ENCODE measurements around the gene HOXB3.

HOXB3 gene

DNA sequence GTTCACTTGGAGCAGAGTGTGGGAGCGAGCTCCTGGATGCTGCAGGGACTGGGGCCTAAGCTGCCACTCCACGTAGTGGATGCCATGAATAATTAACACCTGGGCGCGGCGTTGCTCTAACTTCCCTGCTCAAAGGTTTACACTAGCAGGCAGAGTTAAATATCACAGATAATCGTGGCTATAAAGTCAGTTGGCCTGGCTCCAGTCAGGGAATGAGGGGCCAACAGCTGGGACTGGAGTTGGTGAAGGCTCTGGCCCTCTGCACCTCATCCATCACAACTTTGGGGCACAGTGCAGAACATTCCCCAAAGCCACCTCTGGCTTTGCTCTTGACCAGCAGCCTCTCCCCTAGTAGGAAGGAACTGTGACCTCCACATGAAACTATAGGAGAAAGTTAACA lies 22.8 kb downstream of the HOXB3 start:
- no peak for DNase-seq (ENCODE audit: low spot score)
- TF ChIP-seq, protein P1, sequence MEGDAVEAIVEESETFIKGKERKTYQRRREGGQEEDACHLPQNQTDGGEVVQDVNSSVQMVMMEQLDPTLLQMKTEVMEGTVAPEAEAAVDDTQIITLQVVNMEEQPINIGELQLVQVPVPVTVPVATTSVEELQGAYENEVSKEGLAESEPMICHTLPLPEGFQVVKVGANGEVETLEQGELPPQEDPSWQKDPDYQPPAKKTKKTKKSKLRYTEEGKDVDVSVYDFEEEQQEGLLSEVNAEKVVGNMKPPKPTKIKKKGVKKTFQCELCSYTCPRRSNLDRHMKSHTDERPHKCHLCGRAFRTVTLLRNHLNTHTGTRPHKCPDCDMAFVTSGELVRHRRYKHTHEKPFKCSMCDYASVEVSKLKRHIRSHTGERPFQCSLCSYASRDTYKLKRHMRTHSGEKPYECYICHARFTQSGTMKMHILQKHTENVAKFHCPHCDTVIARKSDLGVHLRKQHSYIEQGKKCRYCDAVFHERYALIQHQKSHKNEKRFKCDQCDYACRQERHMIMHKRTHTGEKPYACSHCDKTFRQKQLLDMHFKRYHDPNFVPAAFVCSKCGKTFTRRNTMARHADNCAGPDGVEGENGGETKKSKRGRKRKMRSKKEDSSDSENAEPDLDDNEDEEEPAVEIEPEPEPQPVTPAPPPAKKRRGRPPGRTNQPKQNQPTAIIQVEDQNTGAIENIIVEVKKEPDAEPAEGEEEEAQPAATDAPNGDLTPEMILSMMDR (IDR thresholded peaks at IDR 0.05; ENCODE audit: extremely low read depth, missing control alignments) = no peak

DNA sequence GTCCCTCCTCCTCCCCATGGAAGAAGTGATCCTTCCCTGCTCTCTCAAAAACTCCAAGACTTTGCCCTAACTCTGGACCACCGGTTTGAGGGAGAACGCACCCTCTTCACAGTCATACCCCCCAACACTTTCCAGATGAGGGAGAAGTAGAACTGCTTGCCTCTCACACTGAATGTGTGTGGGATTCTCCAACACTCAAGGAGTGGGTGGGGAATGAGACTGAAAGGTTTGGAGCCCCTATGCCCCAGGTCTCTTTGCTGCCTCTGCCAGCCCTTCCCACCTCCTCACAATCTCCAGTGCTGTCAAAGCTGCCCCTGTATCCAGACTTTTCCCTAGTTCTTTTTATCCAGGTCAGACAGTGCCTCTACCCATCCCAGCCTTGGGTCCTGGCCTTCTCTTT lies 23.3 kb downstream of the HOXB3 start:
- TF ChIP-seq, protein P1 (IDR thresholded peaks at IDR 0.05; ENCODE audit: extremely low read depth, missing control alignments) = no peak
- DNase-seq (ENCODE audit: low spot score) = no peak

DNA sequence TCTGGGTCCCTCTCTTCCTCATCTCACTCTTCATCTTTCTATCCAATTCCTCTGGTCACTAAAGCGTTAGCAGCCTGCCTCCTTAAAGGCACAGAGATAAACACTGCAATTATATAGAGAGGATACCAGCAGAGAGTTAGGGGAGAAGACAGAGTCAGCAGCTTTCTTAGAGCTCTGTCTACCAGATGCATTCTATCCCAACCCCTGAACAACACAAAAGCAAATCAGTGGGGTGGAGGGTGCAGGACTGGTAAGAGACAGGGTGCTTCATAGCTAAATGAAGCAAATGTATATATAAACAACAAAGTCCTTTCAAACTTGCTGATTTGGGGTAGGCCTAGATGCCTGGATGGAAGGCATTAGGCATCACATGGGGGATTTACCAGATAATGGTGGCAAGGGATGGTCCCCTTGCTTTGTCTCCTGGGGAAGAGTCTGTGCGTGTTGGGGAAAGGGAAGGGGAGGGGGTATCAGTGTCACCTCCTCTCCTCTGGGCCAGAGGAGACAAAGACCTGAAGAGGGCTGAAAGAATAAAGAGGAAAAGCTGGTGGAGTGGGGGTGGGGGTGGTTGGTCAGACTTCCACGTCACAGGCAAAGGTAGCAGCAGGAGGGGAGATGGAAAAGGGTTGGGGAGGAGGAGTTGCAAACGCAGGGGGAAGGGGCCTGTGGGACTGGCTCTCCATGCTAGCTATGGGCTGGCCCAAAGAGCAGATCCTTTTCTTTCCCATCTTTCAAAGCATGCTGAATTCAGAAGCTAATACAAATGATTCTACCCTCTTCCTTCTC lies 23.9 kb downstream of the HOXB3 start:
- no peak for DNase-seq (ENCODE audit: low spot score)

DNA sequence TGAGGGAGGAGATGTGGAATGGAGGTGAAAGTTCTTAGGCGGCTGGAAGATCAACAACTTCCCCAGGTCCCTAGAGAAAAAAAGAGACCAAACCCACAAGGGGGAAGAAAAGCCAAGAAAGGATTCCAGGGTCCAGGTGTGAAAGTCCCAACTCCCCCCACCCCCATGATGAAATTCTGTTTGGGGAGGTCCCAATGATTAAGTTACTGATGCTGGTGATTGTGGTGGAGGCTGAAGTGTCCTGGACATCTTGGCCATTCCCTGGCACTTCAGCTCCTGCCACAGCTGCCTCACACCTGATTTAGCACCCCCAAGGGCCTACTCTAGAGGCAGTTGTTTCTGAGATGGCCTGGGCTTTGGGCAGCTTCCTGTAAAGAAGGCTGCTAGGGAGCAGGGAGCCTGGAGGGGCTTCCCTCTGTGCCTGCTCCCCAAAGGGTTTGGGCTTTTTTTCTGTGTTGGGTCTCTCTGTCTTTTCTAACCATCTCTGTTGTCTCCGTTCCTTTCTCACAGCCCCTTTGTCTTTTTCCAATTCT lies 25.0 kb downstream of the HOXB3 start:
- DNase-seq (ENCODE audit: low spot score) = no peak

More for the DNA sequence above, 23.9 kb downstream of the HOXB3 start:
- TF ChIP-seq, protein P1 (IDR thresholded peaks at IDR 0.05; ENCODE audit: extremely low read depth, missing control alignments) = no peak

DNA sequence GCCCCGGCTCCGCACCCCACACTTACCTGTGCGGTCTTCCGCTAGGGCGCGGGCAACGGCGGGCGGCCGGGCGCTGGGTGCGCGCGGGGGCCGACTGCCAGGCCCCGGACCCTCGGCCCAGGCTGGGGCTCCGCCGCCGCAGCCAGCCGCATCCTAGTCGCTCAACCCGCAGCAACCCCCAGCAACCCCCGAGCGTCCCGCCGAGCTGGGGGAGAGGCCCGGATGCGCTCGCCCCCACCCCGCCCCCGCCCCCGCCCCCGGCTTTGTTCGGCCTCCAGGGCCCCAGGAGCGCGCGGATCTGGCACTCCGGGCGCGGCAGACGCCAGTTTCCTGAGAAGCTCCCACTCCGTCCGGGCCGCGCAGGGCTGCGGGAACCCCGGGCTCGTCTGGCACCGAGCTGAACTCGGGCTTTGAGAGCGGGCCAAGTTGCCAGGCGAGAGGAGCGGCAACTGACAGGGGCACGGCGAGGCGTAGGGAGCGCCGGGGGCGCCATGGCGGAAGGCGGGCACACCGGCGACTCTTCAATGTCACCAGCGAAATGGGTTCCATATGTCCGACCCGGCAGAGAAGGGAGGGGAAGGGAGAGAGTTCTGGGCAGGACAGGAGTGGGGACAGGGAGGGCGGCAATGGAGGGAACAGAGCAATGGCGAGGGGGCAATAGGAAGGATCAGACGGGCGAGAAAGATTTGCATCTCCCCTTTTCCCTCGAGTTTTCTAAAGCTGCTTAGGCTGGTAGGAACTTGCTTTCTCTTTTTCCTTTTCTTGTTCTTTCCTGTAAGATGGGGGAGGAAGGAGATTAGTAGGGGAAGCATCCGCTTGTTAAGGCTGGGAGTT lies 25.6 kb downstream of the HOXB3 start:
- DNase-seq (ENCODE audit: low spot score) = no peak

More for the DNA sequence above, 25.0 kb downstream of the HOXB3 start:
- TF ChIP-seq, protein P1 (IDR thresholded peaks at IDR 0.05; ENCODE audit: extremely low read depth, missing control alignments) = no peak

DNA sequence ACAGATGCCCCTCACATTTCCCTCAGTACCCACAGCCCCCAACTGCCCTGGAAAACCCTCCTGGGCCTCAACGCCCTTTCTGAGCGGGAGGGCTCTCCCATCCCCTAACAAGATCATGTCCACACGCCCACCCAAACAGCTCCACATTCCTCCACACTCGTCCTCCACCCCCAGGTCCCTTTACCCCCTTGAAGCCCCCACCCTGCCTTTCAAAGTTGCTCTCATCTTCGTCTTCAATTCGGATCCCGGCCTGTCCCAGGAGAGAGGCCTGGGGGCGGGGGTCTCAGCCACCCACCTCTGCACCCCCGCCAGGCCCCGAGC lies 26.2 kb downstream of the HOXB3 start:
- TF ChIP-seq, protein P1 (IDR thresholded peaks at IDR 0.05; ENCODE audit: extremely low read depth, missing control alignments) = no peak
- no peak for DNase-seq (ENCODE audit: low spot score)

More for the DNA sequence above, 25.6 kb downstream of the HOXB3 start:
- TF ChIP-seq, protein P1 (IDR thresholded peaks at IDR 0.05; ENCODE audit: extremely low read depth, missing control alignments) = no peak

DNA sequence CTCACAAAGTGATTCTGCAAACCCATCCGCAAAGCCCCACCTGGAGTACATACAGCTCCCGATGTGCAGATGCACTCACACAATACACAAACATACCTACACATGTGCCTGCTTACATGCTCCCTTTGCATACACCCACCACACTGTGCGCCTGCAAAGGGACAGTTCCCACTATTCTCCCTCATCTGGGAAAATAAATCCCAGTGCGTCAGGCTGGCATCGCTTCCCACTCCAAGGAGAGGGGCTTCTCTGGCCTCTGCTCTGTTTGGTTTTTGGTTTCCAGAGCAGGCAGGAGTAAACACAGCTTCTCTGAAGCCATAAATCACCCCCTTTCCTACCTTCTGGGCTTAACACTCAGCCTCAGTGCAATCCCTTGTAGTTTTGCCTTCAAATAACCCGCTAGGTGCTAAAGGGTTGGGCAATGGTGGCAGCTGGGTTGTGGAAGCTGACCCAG lies 26.6 kb downstream of the HOXB3 start:
- TF ChIP-seq, protein P1 (IDR thresholded peaks at IDR 0.05; ENCODE audit: extremely low read depth, missing control alignments) = no peak
- DNase-seq (ENCODE audit: low spot score) = no peak
